Brain microvascular endothelial cell (primary cell): ENCODE measurements around the gene HOXA5.

ENCODE experiments used
- DNase-seq: peaks from one replicate; pipeline ENCODE4 v3.0.0-alpha.2; 2020
- H3K27ac ChIP-seq: fragments of 250-450 bp; sonication (Bioruptor Pico); 2 replicates; pipeline ENCODE4 v1.5.1; 2020; ENCODE audit warnings: mild to moderate bottlenecking, moderate library complexity
- H3K27me3 ChIP-seq: fragments of 250-450 bp; sonication (Bioruptor Pico); replicated peaks from 2 replicates; pipeline ENCODE4 v1.5.1; 2020; ENCODE audit warnings: mild to moderate bottlenecking
- H3K36me3 ChIP-seq: fragments of 250-450 bp; sonication (Bioruptor Pico); replicated peaks from 2 replicates; pipeline ENCODE4 v1.5.1; 2020; ENCODE audit warnings: mild to moderate bottlenecking
- H3K4me3 ChIP-seq: 2 replicates; pipeline ENCODE4 v1.5.1; 2011; ENCODE audit warnings: low read depth, mild to moderate bottlenecking, control low read depth, low read length, moderate library complexity
- CTCF ChIP-seq: IDR thresholded peaks from 2 replicates; pipeline ENCODE4 v1.5.1; 2011; ENCODE audit warnings: low read depth, mild to moderate bottlenecking, moderate library complexity, low read length, control low read depth, inconsistent platforms; ENCODE audit errors: missing control alignments
- in situ Hi-C: cut with HindIII; loops from 2 replicates; pipeline ENCODE4 v1.10.0; 2017; ENCODE audit warnings: low sequenced_read_pairs, low pct_ligation_motif_present

HOXA5 gene

GRCh38 chr7:27189295-27189996 lies 46.0 kb upstream of the HOXA5 start:
- TF ChIP-seq CTCF, result no peak
- in situ Hi-C loops, result no loop called here
- Histone ChIP-seq H3K36me3 (no peaks in the 10 kb centered on the region), H3K27ac (no peak overlapping the region), H3K27me3 (peaks cover 98% of the 10 kb centered on the region), H3K4me3 (no peak overlapping the region)
- DNase-seq, result no peak

GRCh38 chr7:27188386-27189294 lies 45.2 kb upstream of the HOXA5 start:
- H3K27me3 ChIP-seq, result peaks cover 98% of the 10 kb centered on the region

GRCh38 chr7:27187475-27188385 lies 44.2 kb upstream of the HOXA5 start:
- DNase-seq, result no peak
- no peaks in the 10 kb centered on the region for H3K36me3 ChIP-seq
- in situ Hi-C loops, result no loop called here

More at GRCh38 chr7:27188386-27189294, 45.2 kb upstream of the HOXA5 start:
- in situ Hi-C loops, result no loop called here
- no peak overlapping the region for H3K27ac ChIP-seq
- no peak for DNase-seq
- no peaks in the 10 kb centered on the region for H3K36me3 ChIP-seq
- TF ChIP-seq CTCF, result no peak
- no peak overlapping the region for H3K4me3 ChIP-seq

GRCh38 chr7:27186668-27187474 lies 43.4 kb upstream of the HOXA5 start:
- H3K36me3 ChIP-seq, result no peaks in the 10 kb centered on the region
- no peak for TF ChIP-seq CTCF
- H3K27me3 ChIP-seq, result peaks cover 97% of the 10 kb centered on the region
- in situ Hi-C loops, result no loop called here
- DNase-seq, result no peak
- H3K4me3 ChIP-seq, result no peak overlapping the region
- H3K27ac ChIP-seq, result no peak overlapping the region

More at GRCh38 chr7:27187475-27188385, 44.2 kb upstream of the HOXA5 start:
- peaks cover 97% of the 10 kb centered on the region for H3K27me3 ChIP-seq
- no peak overlapping the region for H3K4me3 ChIP-seq
- H3K27ac ChIP-seq, result no peak overlapping the region
- TF ChIP-seq CTCF, result no peak
